DND-41 (cell line): Measurements from ENCODE around the gene EPC1.

Source experiments
- ATAC-seq: fragments of 200-7000 bp; cut with Tn5 transposase; 3 replicates; pipeline ENCODE4 v1.9.1; 2021; ENCODE audit warnings: low read depth; ENCODE audit not compliant: insufficient read depth
- DNase-seq: peaks from one replicate; pipeline ENCODE4 v3.0.0-alpha.2; 2020
- H2AFZ ChIP-seq: 2 replicates; pipeline ENCODE4 v1.6.0; 2012; ENCODE audit warnings: low read depth, low read length
- H3K27ac ChIP-seq: 2 replicates; pipeline ENCODE4 v1.5.1; 2012; ENCODE audit warnings: low read length, inconsistent platforms
- H3K27me3 ChIP-seq: fragments of 200-600 bp; sonication (generic); 2 replicates; pipeline ENCODE4 v1.6.0; 2012; ENCODE audit warnings: low read length, mild to moderate bottlenecking, inconsistent platforms; ENCODE audit not compliant: insufficient read depth, poor library complexity
- H3K36me3 ChIP-seq: 2 replicates; pipeline ENCODE4 v1.5.1; 2012; ENCODE audit warnings: low read length, inconsistent platforms; ENCODE audit not compliant: insufficient read depth
- H3K4me1 ChIP-seq: 2 replicates; pipeline ENCODE4 v1.5.1; 2012; ENCODE audit warnings: mild to moderate bottlenecking, low read length; ENCODE audit not compliant: insufficient read depth
- H3K4me2 ChIP-seq: 2 replicates; pipeline ENCODE4 v1.6.0; 2012; ENCODE audit warnings: mild to moderate bottlenecking, moderate library complexity, low read length, inconsistent platforms; ENCODE audit not compliant: insufficient read depth
- H3K4me3 ChIP-seq, 2 experiments: fragments of 200-600 bp in 1 of 2; shearing (Covaris generic) in 1 of 2; 2 replicates each; pipeline ENCODE4 v1.5.1; 2012 to 2016; ENCODE audit warnings: inconsistent platforms in 2 of 2, low read length in 2 of 2, mild to moderate bottlenecking in 2 of 2, low read depth in 1 of 2, moderate library complexity in 1 of 2
- H3K79me2 ChIP-seq: 2 replicates; pipeline ENCODE4 v1.6.0; 2012; ENCODE audit warnings: low read length, inconsistent platforms; ENCODE audit not compliant: insufficient read depth
- H3K9ac ChIP-seq: 2 replicates; pipeline ENCODE4 v1.6.0; 2012; ENCODE audit warnings: low read depth, mild to moderate bottlenecking, inconsistent platforms, low read length, moderate library complexity
- H3K9me3 ChIP-seq: 2 replicates; pipeline ENCODE4 v1.5.1; 2012; ENCODE audit warnings: low read length, moderate library complexity, mild to moderate bottlenecking, inconsistent platforms; ENCODE audit not compliant: insufficient read depth, severe bottlenecking
- H4K20me1 ChIP-seq: 2 replicates; pipeline ENCODE4 v1.6.0; 2012; ENCODE audit warnings: low read length; ENCODE audit not compliant: insufficient read depth
- CTCF ChIP-seq: IDR thresholded peaks from 2 replicates; pipeline ENCODE4 v1.5.1; 2012; ENCODE audit warnings: borderline replicate concordance, low read length, moderate library complexity, mild to moderate bottlenecking; ENCODE audit not compliant: poor library complexity, severe bottlenecking; ENCODE audit errors: extremely low read depth
- EZH2 ChIP-seq: IDR thresholded peaks from 3 replicates; pipeline ENCODE4 v1.6.1; 2012; ENCODE audit warnings: borderline replicate concordance, low read depth, mild to moderate bottlenecking, moderate library complexity, low read length, inconsistent platforms; ENCODE audit not compliant: severe bottlenecking

The EPC1 gene

GRCh38 chr10:32317795-32318357 is 29.1 kb downstream of the EPC1 start:
- Histone ChIP-seq H3K27ac (peak overlapping the region; percentile 12; the same call in 1 of the 2 replicates), H3K4me1 (peaks cover 16% of the 10 kb centered on the region), H3K79me2 (peaks cover 100% of the 10 kb centered on the region), H3K9me3 (no peaks in the 10 kb centered on the region), H4K20me1 (peaks cover 83% of the 10 kb centered on the region), H2AFZ (no peak overlapping the region), H3K36me3 (peaks cover 15% of the 10 kb centered on the region; the same call in 1 of the 2 replicates), H3K4me3 (no peak overlapping the region), H3K27me3 (no peaks in the 10 kb centered on the region), H3K9ac (no peak overlapping the region), H3K4me2 (no peak overlapping the region)
- ATAC-seq (peak; percentile 77), DNase-seq (no peak)
- TF ChIP-seq EZH2 (no peak), CTCF (no peak)

DNA sequence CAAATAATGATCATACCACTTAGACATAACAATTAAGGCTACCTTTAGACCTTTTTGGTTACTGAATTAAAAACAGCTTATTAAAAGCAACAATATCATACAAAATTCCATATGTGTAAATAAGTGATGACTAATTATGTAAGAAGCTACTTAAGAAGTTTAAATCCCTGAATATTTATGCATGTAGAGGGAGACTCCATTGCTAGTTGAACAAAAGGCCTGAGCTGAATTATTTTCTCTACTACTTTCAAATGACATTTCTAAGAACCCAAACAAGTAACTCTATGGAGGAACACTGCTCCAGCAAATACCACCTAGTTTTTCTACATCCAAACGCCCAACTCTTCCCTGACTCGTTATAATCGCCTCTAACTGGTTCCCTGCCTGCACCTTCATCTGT is 31.5 kb downstream of the EPC1 start:
- ATAC-seq (no peak), DNase-seq (no peak)
- no peaks in the 10 kb centered on the region for H3K27me3 ChIP-seq
- no peak overlapping the region for H3K9ac ChIP-seq
- peaks cover 73% of the 10 kb centered on the region for H4K20me1 ChIP-seq
- H3K36me3 ChIP-seq, result peaks cover 10% of the 10 kb centered on the region
- peaks cover 99% of the 10 kb centered on the region for H3K79me2 ChIP-seq
- no peak for TF ChIP-seq CTCF
- no peak for TF ChIP-seq EZH2
- H3K9me3 ChIP-seq, result no peaks in the 10 kb centered on the region
- no peak overlapping the region for H2AFZ ChIP-seq
- H3K4me1 ChIP-seq, result peaks cover 16% of the 10 kb centered on the region
- H3K4me2 ChIP-seq, result no peak overlapping the region
- no peak overlapping the region for H3K27ac ChIP-seq
- H3K4me3 ChIP-seq, result no peak overlapping the region

DNA sequence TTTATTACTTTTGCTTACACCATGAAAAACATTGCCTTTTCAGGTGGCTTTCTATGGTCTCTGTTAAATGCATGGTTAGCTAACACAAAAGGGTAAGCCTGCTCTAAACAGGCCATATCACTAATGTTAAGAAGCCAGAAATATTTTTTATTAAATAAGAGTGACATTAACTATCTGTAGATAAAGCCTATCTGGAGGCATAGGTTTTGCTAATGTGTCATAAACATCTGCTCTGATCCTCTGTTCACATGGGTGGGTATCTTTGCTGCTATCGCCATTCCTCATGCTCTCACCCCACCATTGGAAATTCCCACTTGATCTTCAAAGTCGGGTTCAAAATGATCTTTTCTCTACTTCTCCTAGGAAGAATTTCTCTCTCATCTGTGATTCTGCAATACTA is 32.4 kb downstream of the EPC1 start:
- Histone ChIP-seq H3K27me3 (no peaks in the 10 kb centered on the region), H4K20me1 (peaks cover 71% of the 10 kb centered on the region)

More for the DNA sequence above, 32.4 kb downstream of the EPC1 start:
- Histone ChIP-seq H3K4me3 (no peak overlapping the region), H3K79me2 (peaks cover 99% of the 10 kb centered on the region), H2AFZ (no peak overlapping the region), H3K4me1 (peaks cover 16% of the 10 kb centered on the region), H3K9ac (no peak overlapping the region), H3K4me2 (no peak overlapping the region), H3K9me3 (no peaks in the 10 kb centered on the region), H3K36me3 (peaks cover 10% of the 10 kb centered on the region), H3K27ac (no peak overlapping the region)
- ATAC-seq, result no peak
- TF ChIP-seq CTCF (no peak), EZH2 (no peak)
- no peak for DNase-seq
